H1 (cell line): ENCODE measurements around the gene MMP24. TPM values are rescaled to one million over a fixed set of nuclear protein-coding genes. Genes with fewer than 3 reads are reported as not detected.

Source experiments
- ASH2L ChIP-seq: fragments of 200-600, 300-600 bp; sonication (generic); IDR thresholded peaks from one replicate; pipeline ENCODE4 v1.7.1; 2017; ENCODE audit warnings: low read length
- BRCA1 ChIP-seq: IDR thresholded peaks from 2 replicates; pipeline ENCODE4 v1.6.1; 2012; ENCODE audit warnings: low read depth, low read length, improper control_type of control experiment
- CHD1 ChIP-seq: IDR thresholded peaks from 2 replicates; pipeline ENCODE4 v1.6.1; 2012; ENCODE audit warnings: low read depth, low read length, improper control_type of control experiment
- CHD7 ChIP-seq: fragments of 300-600 bp; sonication (generic); IDR thresholded peaks from 2 replicates; pipeline ENCODE4 v1.7.1; 2012; ENCODE audit warnings: low read length, moderate library complexity, mild to moderate bottlenecking, inconsistent platforms; ENCODE audit not compliant: insufficient replicate concordance
- CREB1 ChIP-seq: IDR thresholded peaks from 2 replicates; pipeline ENCODE4 v1.6.1; 2012; ENCODE audit warnings: inconsistent platforms
- GTF2F1 ChIP-seq: IDR thresholded peaks from 2 replicates; pipeline ENCODE4 v1.6.1; 2012; ENCODE audit warnings: low read depth, low read length, improper control_type of control experiment, borderline replicate concordance
- MAFK ChIP-seq: IDR thresholded peaks from 2 replicates; pipeline ENCODE4 v1.6.1; 2012; ENCODE audit warnings: low read depth, mild to moderate bottlenecking, improper control_type of control experiment, low read length
- POLR2A ChIP-seq, 2 experiments: IDR thresholded peaks; 1 replicate in 1 of 2; 2 replicates in 1 of 2; pipeline ENCODE4 v1.6.1; 2011; ENCODE audit warnings: low read depth in 2 of 2, low read length in 2 of 2, mild to moderate bottlenecking in 2 of 2; ENCODE audit errors: control extremely low read depth in 1 of 2
- RAD21 ChIP-seq, 2 experiments: IDR thresholded peaks in 1 of 2; conservative IDR thresholded peaks in 1 of 2; 2 replicates each; pipeline ENCODE4 v1.6.1; 2011; ENCODE audit warnings: low read depth in 2 of 2, low read length in 2 of 2, improper control_type of control experiment in 1 of 2, inconsistent platforms in 1 of 2, mild to moderate bottlenecking in 1 of 2, moderate library complexity in 1 of 2
- SUZ12 ChIP-seq: fragments of 200-600 bp; sonication (generic); IDR thresholded peaks from 2 replicates; pipeline ENCODE4 v1.6.1; 2012; ENCODE audit warnings: mild to moderate bottlenecking, inconsistent platforms, low read length, moderate library complexity, mixed read lengths
- TAF1 ChIP-seq: IDR thresholded peaks from 2 replicates; pipeline ENCODE4 v1.6.1; 2011; ENCODE audit warnings: mild to moderate bottlenecking, low read depth, low read length
- TEAD4 ChIP-seq: IDR thresholded peaks from 2 replicates; pipeline ENCODE4 v1.6.1; 2012; ENCODE audit warnings: low read depth, low read length, inconsistent platforms, mixed read lengths
- polyA plus RNA-seq, 7 experiments: library from polyadenylated mRNA; depleted of rRNA in 3 of 7; stranded (reverse) in 5 of 7; unstranded in 2 of 7; fragments of >200 nt in 5 of 7; fragments of 200-250 nt in 2 of 7; gene quantifications; 1 replicate in 5 of 7; 2 replicates in 1 of 7; 4 replicates in 1 of 7; pipeline versions ENCODE4 v1.2.1 to v1.2.3, GENCODE V29; 2011 to 2013; ENCODE audit warnings: missing spikeins in 2 of 7, mixed read lengths in 2 of 7
- total RNA-seq: library from RNA; stranded (reverse); fragmentation: NEBNext Ultra II Directional; extraction: Animal tissue kit (Norgen Biotek cat#: 25700); gene quantifications from 2 replicates; pipeline ENCODE4 v1.2.1, GENCODE V29; 2021

Gene MMP24
- total and polyA plus RNA-seq, 2 of the 8 experiments (the other 6 are each of a cell fraction or from before 2014, with no cell fraction given), result 18.8 to 21.4 TPM

- no peak for TF ChIP-seq GTF2F1
- TF ChIP-seq ASH2L, result no peak
- TF ChIP-seq CHD7, result no peak
- TF ChIP-seq SUZ12, result no peak
- no peak for TF ChIP-seq TEAD4
- no peak for TF ChIP-seq RAD21 (IDR thresholded peaks at IDR 0.05 in 1 of 2, conservative IDR thresholded peaks at IDR 0.05 in 1 of 2; ENCODE audit: low read depth in 2 of 2, low read length in 2 of 2)
- no peak for TF ChIP-seq POLR2A (IDR thresholded peaks at IDR 0.05; ENCODE audit: control extremely low read depth in 1 of 2, low read depth in 2 of 2, low read length in 2 of 2)
- TF ChIP-seq BRCA1, result no peak
- no peak for TF ChIP-seq CREB1
- TF ChIP-seq MAFK, result no peak
- no peak for TF ChIP-seq CHD1
- 0 out of 2 replicates have a peak, but pooled peaks have one; percentile 30 for TF ChIP-seq TAF1
These were observed at the start of gene MMP24 (continued) for GRCh38 chr20:35226126-35226883.
